ENCODE measurements around the gene GFRA4.

Gene GFRA4, protein sequence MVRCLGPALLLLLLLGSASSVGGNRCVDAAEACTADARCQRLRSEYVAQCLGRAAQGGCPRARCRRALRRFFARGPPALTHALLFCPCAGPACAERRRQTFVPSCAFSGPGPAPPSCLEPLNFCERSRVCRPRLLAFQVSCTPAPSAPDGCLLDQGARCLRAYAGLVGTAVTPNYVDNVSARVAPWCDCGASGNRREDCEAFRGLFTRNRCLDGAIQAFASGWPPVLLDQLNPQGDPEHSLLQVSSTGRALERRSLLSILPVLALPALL

DNA sequence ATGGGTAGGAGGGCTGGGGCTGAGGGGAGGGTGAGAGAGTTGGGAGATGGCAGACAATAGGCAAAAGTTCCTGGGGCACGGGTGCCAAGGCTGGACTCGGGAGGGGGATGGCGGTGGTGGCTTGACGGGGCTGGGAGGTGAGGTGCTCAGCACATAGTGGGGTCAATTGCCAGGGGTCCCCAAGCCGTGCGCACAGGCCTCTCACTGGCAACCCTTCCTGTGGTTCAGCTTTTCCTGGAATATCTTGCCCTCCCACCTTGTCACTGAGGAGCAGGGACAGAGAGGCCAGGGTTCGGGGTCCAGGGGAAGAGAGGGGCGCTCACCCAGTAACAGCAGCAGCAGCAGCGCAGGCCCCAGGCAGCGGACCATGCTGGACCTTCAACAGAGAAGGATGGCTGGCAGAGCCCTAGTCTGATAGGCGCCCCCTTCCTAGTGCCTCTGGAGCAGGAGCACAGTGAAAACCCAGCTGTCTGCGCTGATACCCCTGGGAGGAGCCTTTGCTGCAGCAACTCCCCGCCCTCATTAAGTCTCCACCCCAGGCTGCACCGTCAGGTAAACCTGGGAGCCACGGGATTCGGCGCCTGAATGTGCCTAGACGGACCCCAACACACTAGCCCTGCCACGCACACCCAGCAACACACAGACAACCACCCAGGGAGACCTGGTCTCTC is at the start of gene GFRA4:
TSS of gene GFRA4 (minus strand) at position 369 of the 671 bp plus-strand sequence. CDS start at position 369, 0 bp downstream.
- no peak for DNase-seq (ENCODE audit: extremely low spot score)
- CTCF ChIA-PET = interaction anchor here (0.9 to 2.2 kb wide), 3 partner anchors 11 to 13 kb away, joined by 3 to 5 read pairs (median 3); no protein-coding TSS in a partner anchor
- POLR2A ChIA-PET = no interaction called here
- TF ChIP-seq, protein P1, sequence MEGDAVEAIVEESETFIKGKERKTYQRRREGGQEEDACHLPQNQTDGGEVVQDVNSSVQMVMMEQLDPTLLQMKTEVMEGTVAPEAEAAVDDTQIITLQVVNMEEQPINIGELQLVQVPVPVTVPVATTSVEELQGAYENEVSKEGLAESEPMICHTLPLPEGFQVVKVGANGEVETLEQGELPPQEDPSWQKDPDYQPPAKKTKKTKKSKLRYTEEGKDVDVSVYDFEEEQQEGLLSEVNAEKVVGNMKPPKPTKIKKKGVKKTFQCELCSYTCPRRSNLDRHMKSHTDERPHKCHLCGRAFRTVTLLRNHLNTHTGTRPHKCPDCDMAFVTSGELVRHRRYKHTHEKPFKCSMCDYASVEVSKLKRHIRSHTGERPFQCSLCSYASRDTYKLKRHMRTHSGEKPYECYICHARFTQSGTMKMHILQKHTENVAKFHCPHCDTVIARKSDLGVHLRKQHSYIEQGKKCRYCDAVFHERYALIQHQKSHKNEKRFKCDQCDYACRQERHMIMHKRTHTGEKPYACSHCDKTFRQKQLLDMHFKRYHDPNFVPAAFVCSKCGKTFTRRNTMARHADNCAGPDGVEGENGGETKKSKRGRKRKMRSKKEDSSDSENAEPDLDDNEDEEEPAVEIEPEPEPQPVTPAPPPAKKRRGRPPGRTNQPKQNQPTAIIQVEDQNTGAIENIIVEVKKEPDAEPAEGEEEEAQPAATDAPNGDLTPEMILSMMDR (IDR thresholded peaks at IDR 0.05; ENCODE audit: control extremely low read depth, extremely low read depth, low read depth, missing control alignments) = no peak

DNA sequence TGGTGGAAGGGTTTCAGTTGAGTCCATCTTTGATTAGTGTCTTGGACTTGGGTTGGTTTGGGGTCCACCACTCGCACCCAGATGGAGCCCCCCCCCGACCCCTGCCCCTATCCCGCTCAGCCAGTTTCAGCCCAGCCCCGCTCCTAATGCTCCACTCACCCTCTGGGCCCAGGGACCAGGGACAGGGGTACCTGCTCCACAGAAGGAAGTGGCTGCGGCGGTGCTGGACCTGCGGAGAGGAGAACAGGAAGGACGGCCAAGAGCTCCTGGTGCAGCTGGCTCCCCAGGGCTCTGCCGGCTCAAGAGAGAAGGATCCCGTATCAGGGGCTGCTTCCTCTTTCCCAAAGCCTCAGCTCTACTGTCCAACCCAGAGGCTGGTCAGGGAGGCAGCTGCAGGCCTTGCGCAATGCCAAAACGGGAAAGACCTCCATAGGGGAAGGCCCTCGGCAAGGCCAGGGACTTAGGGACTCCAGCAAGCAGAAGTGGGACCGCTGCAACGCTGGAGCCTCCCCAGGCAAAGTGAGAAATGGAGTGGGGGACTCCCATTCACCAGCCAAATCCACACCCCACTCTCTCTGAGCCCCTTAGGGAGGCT is 49.2 kb upstream of the GFRA4 start, which contains the start of gene SIGLEC1:
TSS of gene SIGLEC1 (minus strand) at position 322 of the 595 bp plus-strand sequence. CDS start 5,472 bp downstream, outside the sequence.
- DNase-seq (ENCODE audit: extremely low spot score) = no peak
- ChIA-PET POLR2A (interaction anchor here (0.6 kb wide), 1 partner anchor 560 kb away, joined by 3 read pairs; no protein-coding TSS in a partner anchor), CTCF (interaction anchor here (1.0 to 2.7 kb wide), 4 partner anchors 35 to 373 kb away, joined by 3 to 15 read pairs (median 6); no protein-coding TSS in a partner anchor)
- TF ChIP-seq, protein P1 (IDR thresholded peaks at IDR 0.05; ENCODE audit: control extremely low read depth, extremely low read depth, low read depth, missing control alignments) = no peak

DNA sequence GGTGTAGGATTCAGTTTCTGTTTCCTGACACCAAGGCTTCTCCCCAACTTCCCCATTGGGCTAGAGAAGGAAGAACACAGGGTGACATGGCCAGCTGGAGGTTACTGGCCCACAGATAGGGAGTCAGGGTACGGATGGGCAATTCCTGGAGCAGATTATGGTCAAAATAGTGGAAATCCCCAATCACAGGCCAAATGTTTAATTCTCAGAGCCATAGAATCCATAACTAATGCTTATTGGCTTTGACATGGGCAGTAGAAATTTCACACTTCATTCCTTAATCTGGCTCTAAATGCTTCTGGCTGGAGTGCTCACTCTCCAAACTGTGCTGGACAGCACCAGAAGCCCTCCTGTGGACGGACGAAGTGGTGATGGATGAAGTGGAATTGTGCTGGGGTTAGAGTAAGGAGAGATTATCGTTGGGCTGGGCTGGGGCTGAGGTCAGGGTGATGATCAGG is 48.3 kb upstream of the GFRA4 start:
- no peak for DNase-seq (ENCODE audit: extremely low spot score)
- POLR2A ChIA-PET = no interaction called here
- TF ChIP-seq, protein P1 (IDR thresholded peaks at IDR 0.05; ENCODE audit: control extremely low read depth, extremely low read depth, low read depth, missing control alignments) = no peak
- CTCF ChIA-PET = interaction anchor here (0.7 to 5.5 kb wide), 38 partner anchors 8 to 494 kb away, joined by 3 to 69 read pairs (median 4); partner anchors contain the start of gene ADISSP

DNA sequence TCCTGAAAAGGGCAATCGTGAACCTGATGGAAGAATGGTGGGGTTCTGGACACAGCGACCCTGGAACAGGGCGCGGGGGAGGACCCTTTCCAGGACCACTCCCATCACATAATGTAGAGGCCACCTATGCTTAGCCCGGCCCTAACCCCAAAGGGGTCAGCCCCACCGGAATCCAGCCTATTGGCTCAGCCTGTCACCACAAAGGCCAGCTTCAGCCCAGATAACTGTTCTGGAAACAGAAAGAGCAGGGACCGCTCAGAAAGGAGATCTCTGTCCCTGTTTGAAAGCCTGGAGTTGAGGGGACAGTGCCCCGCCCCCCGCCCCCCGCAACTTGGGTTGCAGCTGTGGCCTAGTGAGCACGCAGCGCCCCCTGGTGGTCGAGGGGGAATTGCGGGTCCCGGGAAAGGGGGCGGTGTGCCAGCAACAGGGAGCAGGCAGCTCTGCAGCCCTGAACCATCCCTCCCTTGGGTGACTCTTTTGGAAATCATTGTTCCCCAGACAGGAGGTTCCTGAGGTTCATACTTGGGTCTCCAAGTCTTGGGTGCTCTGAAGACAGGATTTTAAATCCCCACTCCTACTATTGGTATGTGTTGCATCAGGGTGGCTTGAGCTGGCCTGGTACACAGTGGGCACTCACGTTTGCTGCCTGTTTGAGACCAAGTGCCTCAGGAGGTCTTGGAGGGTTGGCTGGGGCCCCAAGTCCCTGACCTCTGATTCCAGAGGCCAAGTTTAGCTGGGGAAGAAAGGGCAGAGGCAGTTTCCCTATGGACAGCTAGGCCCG is 47.7 kb upstream of the GFRA4 start:
- ChIA-PET CTCF (interaction anchor here (0.6 to 5.5 kb wide), 43 partner anchors 9 to 500 kb away, joined by 3 to 69 read pairs (median 4); partner anchors contain the start of gene ADISSP), POLR2A (no interaction called here)
- TF ChIP-seq, protein P1 (IDR thresholded peaks at IDR 0.05; ENCODE audit: control extremely low read depth, extremely low read depth, low read depth, missing control alignments) = peak; percentile 96
- peak; percentile 89 for DNase-seq (ENCODE audit: extremely low spot score)

DNA sequence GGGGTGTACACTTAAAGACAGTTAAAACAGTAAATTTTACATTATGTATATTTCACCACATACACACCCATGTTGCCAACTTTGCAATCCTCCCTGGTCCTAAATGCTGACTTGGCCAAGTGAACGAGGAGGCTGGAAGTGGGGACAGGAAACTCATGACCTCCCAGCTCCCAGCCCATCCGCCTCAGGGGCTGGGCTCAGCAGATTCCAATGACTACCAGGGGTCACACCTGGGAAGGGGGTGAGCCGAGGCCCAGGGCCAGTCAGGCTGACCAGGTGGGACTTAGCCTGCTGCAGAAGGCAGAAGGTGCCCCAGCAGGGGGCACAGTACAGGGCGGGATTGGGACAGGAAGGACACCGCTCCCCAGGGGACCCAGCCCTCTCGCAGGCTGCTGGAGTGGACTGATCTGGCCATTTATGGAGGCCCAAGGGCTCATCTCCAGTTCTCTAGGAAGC is 46.8 kb upstream of the GFRA4 start:
- CTCF ChIA-PET = interaction anchor here (0.6 to 5.5 kb wide), 28 partner anchors 10 to 501 kb away, joined by 3 to 69 read pairs (median 5); partner anchors contain the start of gene ADISSP
- POLR2A ChIA-PET = no interaction called here
- TF ChIP-seq, protein P1 (IDR thresholded peaks at IDR 0.05; ENCODE audit: control extremely low read depth, extremely low read depth, low read depth, missing control alignments) = no peak
- no peak for DNase-seq (ENCODE audit: extremely low spot score)

Data from GM10248 (cell line).